Measurements from ENCODE around the gene LCP1. TPM values are rescaled to one million over a fixed set of nuclear protein-coding genes. Genes with fewer than 3 reads are reported as not detected.

LCP1 gene
- total and polyA plus RNA-seq, 2 of the 13 experiments (the other 11 are each of a cell fraction or from before 2014, with no cell fraction given): 1.6 TPM

DNA sequence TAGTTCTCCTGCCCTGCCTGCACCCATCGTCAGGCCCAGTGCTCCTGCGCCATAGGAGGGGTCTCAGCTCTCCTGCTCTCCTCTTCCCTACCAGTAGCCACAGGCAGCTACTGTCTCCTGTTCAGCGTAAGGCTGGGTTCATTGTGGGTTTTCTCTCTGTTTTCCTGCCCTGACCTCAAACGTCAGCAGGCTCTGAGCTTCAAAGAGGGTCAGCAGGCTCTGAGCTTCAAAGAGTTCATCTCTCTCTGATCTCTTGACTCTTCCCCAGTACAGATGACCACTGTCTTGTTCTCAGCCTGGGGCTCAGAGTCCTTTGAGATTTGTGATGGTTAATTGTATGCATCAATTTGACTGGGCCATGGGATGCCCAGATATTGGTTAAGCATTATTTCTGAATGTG lies 72.5 kb downstream of the LCP1 start (continued):
- TF ChIP-seq, protein P1, sequence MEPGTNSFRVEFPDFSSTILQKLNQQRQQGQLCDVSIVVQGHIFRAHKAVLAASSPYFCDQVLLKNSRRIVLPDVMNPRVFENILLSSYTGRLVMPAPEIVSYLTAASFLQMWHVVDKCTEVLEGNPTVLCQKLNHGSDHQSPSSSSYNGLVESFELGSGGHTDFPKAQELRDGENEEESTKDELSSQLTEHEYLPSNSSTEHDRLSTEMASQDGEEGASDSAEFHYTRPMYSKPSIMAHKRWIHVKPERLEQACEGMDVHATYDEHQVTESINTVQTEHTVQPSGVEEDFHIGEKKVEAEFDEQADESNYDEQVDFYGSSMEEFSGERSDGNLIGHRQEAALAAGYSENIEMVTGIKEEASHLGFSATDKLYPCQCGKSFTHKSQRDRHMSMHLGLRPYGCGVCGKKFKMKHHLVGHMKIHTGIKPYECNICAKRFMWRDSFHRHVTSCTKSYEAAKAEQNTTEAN (CRISPR knock-in tag; conservative IDR thresholded peaks at IDR 0.05): peak; percentile 71
- TF ChIP-seq POGZ (CRISPR knock-in tag; IDR thresholded peaks at IDR 0.05) (peak; percentile 88), MEIS1 (CRISPR knock-in tag; IDR thresholded peaks at IDR 0.05; ENCODE audit: borderline replicate concordance) (peak; percentile 83), GZF1 (CRISPR knock-in tag; IDR thresholded peaks at IDR 0.05) (no peak), SKI (IDR thresholded peaks at IDR 0.05; ENCODE audit: partially characterized antibody) (peak; percentile 46), ELF4 (CRISPR knock-in tag; IDR thresholded peaks at IDR 0.05; ENCODE audit: borderline replicate concordance) (no peak), PHB2 (IDR thresholded peaks at IDR 0.05; ENCODE audit: partially characterized antibody) (no peak), SIN3B (IDR thresholded peaks at IDR 0.05; ENCODE audit: low read length) (no peak)
- TF ChIP-seq, protein P2, sequence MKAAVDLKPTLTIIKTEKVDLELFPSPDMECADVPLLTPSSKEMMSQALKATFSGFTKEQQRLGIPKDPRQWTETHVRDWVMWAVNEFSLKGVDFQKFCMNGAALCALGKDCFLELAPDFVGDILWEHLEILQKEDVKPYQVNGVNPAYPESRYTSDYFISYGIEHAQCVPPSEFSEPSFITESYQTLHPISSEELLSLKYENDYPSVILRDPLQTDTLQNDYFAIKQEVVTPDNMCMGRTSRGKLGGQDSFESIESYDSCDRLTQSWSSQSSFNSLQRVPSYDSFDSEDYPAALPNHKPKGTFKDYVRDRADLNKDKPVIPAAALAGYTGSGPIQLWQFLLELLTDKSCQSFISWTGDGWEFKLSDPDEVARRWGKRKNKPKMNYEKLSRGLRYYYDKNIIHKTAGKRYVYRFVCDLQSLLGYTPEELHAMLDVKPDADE (CRISPR knock-in tag; IDR thresholded peaks at IDR 0.05): no peak

DNA sequence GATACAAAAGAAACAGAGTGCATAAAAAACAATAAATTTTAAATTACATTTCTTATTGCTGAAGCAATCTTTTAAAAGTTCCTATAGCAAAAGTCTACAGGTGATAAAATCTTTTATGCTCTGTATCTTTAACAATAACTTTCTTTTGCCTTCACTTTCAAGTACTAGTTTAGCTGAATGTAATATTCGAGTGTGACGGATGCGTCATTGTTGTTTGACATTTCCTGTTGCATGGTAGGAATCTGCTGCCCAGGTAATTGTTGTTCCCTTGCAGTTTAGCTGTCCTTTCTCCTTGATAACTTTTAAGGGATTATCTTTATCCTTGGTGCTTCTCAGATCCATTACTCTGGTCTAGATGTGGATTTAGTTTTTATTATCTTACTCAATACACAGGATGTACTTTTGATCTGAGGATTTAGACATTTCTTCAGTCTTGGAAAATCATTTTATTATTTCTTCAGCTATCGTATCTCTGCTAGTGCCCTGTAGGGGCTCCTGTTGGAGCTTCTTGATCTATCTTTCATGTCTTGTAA lies 75.1 kb downstream of the LCP1 start:
- Histone ChIP-seq H3K4me2 (ENCODE audit: low read depth, low read length) (0 out of 2 replicates have a peak overlapping the region, but pooled peaks have one; percentile 10), H3K79me2 (ENCODE audit: insufficient read depth, low read length) (peaks cover 32% of the 10 kb centered on the region), H3K27me3 (ENCODE audit: control insufficient read depth in 1 of 2, insufficient read depth in 2 of 2, low read length in 2 of 2) (no peaks in the 10 kb centered on the region), H3K36me3 (replicated peaks in 1 of 2; ENCODE audit: control insufficient read depth in 1 of 2, insufficient read depth in 2 of 2, low read length in 2 of 2) (no peaks in the 10 kb centered on the region), H3K9ac (ENCODE audit: insufficient read depth, low read depth, low read length) (no peak overlapping the region; the same call in 1 of the 2 replicates), H3K4me3 (replicated peaks in 1 of 3; ENCODE audit: insufficient read depth in 1 of 3, low read depth in 2 of 3, low read length in 3 of 3) (no peak overlapping the region), H3K27ac (ENCODE audit: extremely low read length, insufficient read depth, low read length) (peak overlapping the region; percentile 29), H3K9me3 (ENCODE audit: low read length) (no peaks in the 10 kb centered on the region), H2AFZ (ENCODE audit: low read length) (no peak overlapping the region), H3K4me1 (ENCODE audit: insufficient read depth, low read length) (peaks cover 87% of the 10 kb centered on the region), H4K20me1 (ENCODE audit: insufficient read depth, low read length) (no peaks in the 10 kb centered on the region)
- no TSS peak for BruUV-seq (replicated peaks)
- ChIA-PET POLR2A (interaction anchor here (1.0 kb wide), 1 partner anchor 36 kb away, joined by 3 read pairs; no protein-coding TSS in a partner anchor), CTCF (ENCODE audit: low intra/inter-chr PET ratio, low total read pairs) (no interaction called here)
- in situ Hi-C loops (cut with HindIII; ENCODE audit: extremely low pct_ligation_motif_present, low pct_unique_long_range_greater_than_20kb): no loop called here
- no peak for ATAC-seq
- FAIRE-seq: no peak
- WGBS (ENCODE audit: low lambda C conversion rate): 88% methylated on average over 4 of the region's 4 CpGs
- intact Hi-C loops (cut with micrococcal nuclease; ENCODE audit: unreplicated experiment): loop anchor here (5.0 kb wide), 2 partner anchors 35 to 55 kb away; partner anchors contain the start of gene ZC3H13
- DNase-seq (ENCODE audit: low spot score): no peak
- no peak for TF ChIP-seq SMARCE1 (IDR thresholded peaks at IDR 0.05; ENCODE audit: borderline replicate concordance)
- no peak for TF ChIP-seq KLF16 (CRISPR knock-in tag; IDR thresholded peaks at IDR 0.05)
- TF ChIP-seq, protein P3, sequence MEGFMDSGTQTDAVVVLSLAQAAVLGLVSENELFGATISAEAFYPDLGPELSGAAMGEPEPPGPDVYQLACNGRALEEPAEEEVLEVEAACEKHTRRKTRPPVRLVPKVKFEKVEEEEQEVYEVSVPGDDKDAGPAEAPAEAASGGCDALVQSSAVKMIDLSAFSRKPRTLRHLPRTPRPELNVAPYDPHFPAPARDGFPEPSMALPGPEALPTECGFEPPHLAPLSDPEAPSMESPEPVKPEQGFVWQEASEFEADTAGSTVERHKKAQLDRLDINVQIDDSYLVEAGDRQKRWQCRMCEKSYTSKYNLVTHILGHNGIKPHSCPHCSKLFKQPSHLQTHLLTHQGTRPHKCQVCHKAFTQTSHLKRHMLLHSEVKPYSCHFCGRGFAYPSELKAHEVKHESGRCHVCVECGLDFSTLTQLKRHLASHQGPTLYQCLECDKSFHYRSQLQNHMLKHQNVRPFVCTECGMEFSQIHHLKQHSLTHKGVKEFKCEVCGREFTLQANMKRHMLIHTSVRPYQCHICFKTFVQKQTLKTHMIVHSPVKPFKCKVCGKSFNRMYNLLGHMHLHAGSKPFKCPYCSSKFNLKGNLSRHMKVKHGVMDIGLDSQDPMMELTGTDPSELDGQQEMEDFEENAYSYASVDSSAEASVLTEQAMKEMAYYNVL (CRISPR knock-in tag; IDR thresholded peaks at IDR 0.05; ENCODE audit: borderline replicate concordance): no peak
- TF ChIP-seq, protein P4, sequence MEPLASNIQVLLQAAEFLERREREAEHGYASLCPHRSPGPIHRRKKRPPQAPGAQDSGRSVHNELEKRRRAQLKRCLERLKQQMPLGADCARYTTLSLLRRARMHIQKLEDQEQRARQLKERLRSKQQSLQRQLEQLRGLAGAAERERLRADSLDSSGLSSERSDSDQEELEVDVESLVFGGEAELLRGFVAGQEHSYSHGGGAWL (CRISPR knock-in tag; IDR thresholded peaks at IDR 0.05): no peak
- TF ChIP-seq, protein P5, sequence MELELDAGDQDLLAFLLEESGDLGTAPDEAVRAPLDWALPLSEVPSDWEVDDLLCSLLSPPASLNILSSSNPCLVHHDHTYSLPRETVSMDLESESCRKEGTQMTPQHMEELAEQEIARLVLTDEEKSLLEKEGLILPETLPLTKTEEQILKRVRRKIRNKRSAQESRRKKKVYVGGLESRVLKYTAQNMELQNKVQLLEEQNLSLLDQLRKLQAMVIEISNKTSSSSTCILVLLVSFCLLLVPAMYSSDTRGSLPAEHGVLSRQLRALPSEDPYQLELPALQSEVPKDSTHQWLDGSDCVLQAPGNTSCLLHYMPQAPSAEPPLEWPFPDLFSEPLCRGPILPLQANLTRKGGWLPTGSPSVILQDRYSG (CRISPR knock-in tag; IDR thresholded peaks at IDR 0.05): no peak
- TF ChIP-seq, protein P6, sequence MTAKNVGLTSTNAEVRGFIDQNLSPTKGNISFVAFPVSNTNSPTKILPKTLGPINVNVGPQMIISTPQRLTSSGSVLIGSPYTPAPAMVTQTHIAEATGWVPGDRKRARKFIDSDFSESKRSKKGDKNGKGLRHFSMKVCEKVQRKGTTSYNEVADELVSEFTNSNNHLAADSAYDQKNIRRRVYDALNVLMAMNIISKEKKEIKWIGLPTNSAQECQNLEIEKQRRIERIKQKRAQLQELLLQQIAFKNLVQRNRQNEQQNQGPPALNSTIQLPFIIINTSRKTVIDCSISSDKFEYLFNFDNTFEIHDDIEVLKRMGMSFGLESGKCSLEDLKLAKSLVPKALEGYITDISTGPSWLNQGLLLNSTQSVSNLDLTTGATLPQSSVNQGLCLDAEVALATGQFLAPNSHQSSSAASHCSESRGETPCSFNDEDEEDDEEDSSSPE (CRISPR knock-in tag; IDR thresholded peaks at IDR 0.05): no peak
- no peak for TF ChIP-seq XRCC5 (optimal IDR thresholded peaks at IDR 0.05; ENCODE audit: low read length)
